Esophagus squamous epithelium (tissue), 5 donors: ENCODE measurements around the gene AFAP1L1. TPM values are rescaled to one million over a fixed set of nuclear protein-coding genes. Genes with fewer than 3 reads are reported as not detected.

Source experiments
- DNase-seq: peaks from one replicate; lab custom pipeline; 2025; lab: John Stamatoyannopoulos, UW
- H3K27ac ChIP-seq, 4 donors: fragments of 200-600 bp; sonication (generic); one replicate each; pipeline ENCODE4 v1.5.1; 2016 to 2019; ENCODE audit warnings: mild to moderate bottlenecking in 1 of 4
- H3K27me3 ChIP-seq, 4 donors: fragments of 200-600 bp; sonication (generic); 1 replicate in 3 of 4; 2 replicates in 1 of 4; pipeline versions ENCODE4 v1.5.1 to v1.6.0; 2017 to 2021; ENCODE audit warnings: antibody characterized with exemption in 1 of 4
- H3K36me3 ChIP-seq, 3 donors: fragments of 200-600 bp; sonication (generic); one replicate each; pipeline ENCODE4 v1.5.1; 2016 to 2019
- H3K4me1 ChIP-seq, 3 donors: fragments of 200-600 bp; sonication (generic); one replicate each; pipeline ENCODE4 v1.5.1; 2017 to 2019
- H3K4me3 ChIP-seq, 4 donors: fragments of 200-600 bp; sonication (generic); 1 replicate in 3 of 4; 2 replicates in 1 of 4; pipeline ENCODE4 v1.5.1; 2016 to 2019; ENCODE audit warnings: mild to moderate bottlenecking in 2 of 4, moderate library complexity in 1 of 4
- H3K9me3 ChIP-seq, 3 donors: fragments of 200-600 bp; sonication (generic); one replicate each; pipeline ENCODE4 v1.5.1; 2016 to 2019
- POLR2A ChIP-seq, 4 donors: fragments of 450-650 bp; IDR thresholded peaks; one replicate each; pipeline ENCODE4 v1.6.1; 2017; ENCODE audit warnings: antibody characterized with exemption in 4 of 4, mild to moderate bottlenecking in 4 of 4, moderate library complexity in 3 of 4
- WGBS, 2 donors: methylation state at CpG; one replicate each; pipeline ENCODE4 v1.1.5; 2018; 5-methylcytosine and 5-hydroxymethylcytosine counted together
- intact Hi-C: fragments of 100-400 bp; cut with DNase I; formaldehyde crosslinking; loops from one replicate; pipeline ENCODE4 v1.15.0; 2022
- total RNA-seq, 4 donors: library from RNA; depleted of rRNA; stranded (reverse); fragments of >200 nt; gene quantifications; one replicate each; pipeline ENCODE4 v1.1.0, GENCODE V29; 2016
- TF ChIP-seq, protein P1 (sequence below), 6 experiments: fragments of 450-650 bp in 4 of 6; fragments of 200-600 bp in 2 of 6; sonication (generic) in 2 of 6; IDR thresholded peaks; one replicate each; pipeline ENCODE4 v1.5.1; 2016 to 2019; ENCODE audit warnings: antibody characterized with exemption in 6 of 6, mild to moderate bottlenecking in 4 of 6, moderate library complexity in 4 of 6
- donor health status: DM: yes; HTN: yes; CAD: no.

Gene AFAP1L1
- total RNA-seq, 4 donors from 2014 or later: 2.8 to 14.5 (median 8.7) TPM

DNA sequence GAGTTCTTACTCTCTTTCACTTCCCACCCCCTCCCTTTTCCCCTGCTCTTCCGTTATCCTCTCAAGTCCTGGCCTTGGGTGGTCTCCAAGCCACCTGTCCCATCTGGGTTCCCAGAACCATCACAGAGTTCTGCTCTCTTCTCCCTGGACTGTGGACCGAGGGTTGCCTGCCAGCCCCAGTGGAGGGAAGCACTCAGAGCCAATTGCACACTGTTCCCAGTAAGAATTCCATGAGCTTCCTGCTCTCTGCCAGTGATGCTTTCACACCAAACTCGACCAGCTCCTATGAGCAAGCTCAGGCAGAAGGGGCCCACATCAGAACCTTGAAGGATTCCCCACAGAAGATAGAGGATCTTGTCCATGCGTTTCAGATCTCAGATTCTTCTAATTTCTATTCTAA lies 20.1 kb upstream of the AFAP1L1 start:
- WGBS, 2 donors: 73 to 81% methylated on average over 3 to 4 of the region's 4 CpGs
- TF ChIP-seq POLR2A (IDR thresholded peaks at IDR 0.05): no peak
- TF ChIP-seq, protein P1, sequence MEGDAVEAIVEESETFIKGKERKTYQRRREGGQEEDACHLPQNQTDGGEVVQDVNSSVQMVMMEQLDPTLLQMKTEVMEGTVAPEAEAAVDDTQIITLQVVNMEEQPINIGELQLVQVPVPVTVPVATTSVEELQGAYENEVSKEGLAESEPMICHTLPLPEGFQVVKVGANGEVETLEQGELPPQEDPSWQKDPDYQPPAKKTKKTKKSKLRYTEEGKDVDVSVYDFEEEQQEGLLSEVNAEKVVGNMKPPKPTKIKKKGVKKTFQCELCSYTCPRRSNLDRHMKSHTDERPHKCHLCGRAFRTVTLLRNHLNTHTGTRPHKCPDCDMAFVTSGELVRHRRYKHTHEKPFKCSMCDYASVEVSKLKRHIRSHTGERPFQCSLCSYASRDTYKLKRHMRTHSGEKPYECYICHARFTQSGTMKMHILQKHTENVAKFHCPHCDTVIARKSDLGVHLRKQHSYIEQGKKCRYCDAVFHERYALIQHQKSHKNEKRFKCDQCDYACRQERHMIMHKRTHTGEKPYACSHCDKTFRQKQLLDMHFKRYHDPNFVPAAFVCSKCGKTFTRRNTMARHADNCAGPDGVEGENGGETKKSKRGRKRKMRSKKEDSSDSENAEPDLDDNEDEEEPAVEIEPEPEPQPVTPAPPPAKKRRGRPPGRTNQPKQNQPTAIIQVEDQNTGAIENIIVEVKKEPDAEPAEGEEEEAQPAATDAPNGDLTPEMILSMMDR (IDR thresholded peaks at IDR 0.05): no peak
- no peaks in the 10 kb centered on the region for H3K27me3 ChIP-seq
- no peak overlapping the region for H3K4me3 ChIP-seq
- intact Hi-C loops: no loop called here
- no peaks in the 10 kb centered on the region for H3K9me3 ChIP-seq
- H3K36me3 ChIP-seq: peaks cover 0 to 69% (median 0%) of the 10 kb centered on the region in 3 donors
- no peak overlapping the region for H3K27ac ChIP-seq
- no peaks in the 10 kb centered on the region for H3K4me1 ChIP-seq
- no peak for DNase-seq

DNA sequence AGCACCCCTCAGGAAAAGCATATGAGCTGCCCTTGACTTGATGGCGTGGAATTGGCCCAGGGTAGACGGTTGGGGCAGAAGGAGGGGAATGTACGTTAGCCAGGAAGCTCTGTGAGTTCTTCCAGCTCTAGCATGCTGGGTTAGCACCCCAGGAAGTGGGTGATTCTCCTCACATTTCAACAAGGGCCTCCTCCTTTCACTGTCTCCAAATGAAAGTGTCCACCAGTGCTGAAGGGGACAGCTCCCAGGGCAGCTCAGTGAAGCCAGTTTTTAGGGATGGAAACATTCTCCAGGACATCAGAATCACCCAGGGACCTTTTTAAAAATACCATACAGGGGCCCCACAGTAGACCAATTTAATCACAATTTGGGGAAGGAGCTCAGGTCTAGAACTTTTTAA lies 17.2 kb upstream of the AFAP1L1 start:
- H3K4me1 ChIP-seq: no peaks in the 10 kb centered on the region
- 51 to 68% methylated on average over 3 of the region's 3 CpGs for WGBS, 2 donors
- no peaks in the 10 kb centered on the region for H3K27me3 ChIP-seq
- no peak for DNase-seq
- intact Hi-C loops: no loop called here
- TF ChIP-seq, protein P1 (IDR thresholded peaks at IDR 0.05): no peak
- no peak for TF ChIP-seq POLR2A (IDR thresholded peaks at IDR 0.05)
- H3K27ac ChIP-seq: no peak overlapping the region
- H3K4me3 ChIP-seq: no peak overlapping the region
- peaks cover 0 to 39% (median 0%) of the 10 kb centered on the region in 3 donors for H3K36me3 ChIP-seq
- H3K9me3 ChIP-seq: no peaks in the 10 kb centered on the region

- DNase-seq: no peak
- intact Hi-C loops: no loop called here
- Histone ChIP-seq H3K27me3 (peaks cover 0 to 3% (median 0%) of the 10 kb centered on the region in 4 donors), H3K4me3 (no peak overlapping the region), H3K4me1 (no peaks in the 10 kb centered on the region), H3K27ac (no peak overlapping the region), H3K9me3 (no peaks in the 10 kb centered on the region), H3K36me3 (peaks cover 0 to 20% (median 0%) of the 10 kb centered on the region in 3 donors)
- TF ChIP-seq POLR2A (IDR thresholded peaks at IDR 0.05): no peak
- TF ChIP-seq, protein P1 (IDR thresholded peaks at IDR 0.05): no peak
Measured at GRCh38 chr5:149256451-149256850, 15.2 kb upstream of the AFAP1L1 start.

- no peak for TF ChIP-seq POLR2A (IDR thresholded peaks at IDR 0.05)
- TF ChIP-seq, protein P1 (IDR thresholded peaks at IDR 0.05): no peak
- WGBS, 2 donors: 55 to 63% methylated on average over 1 of the region's 1 CpG
- Histone ChIP-seq H3K36me3 (peaks cover 0 to 13% (median 0%) of the 10 kb centered on the region in 3 donors), H3K9me3 (no peaks in the 10 kb centered on the region), H3K4me1 (no peaks in the 10 kb centered on the region), H3K27ac (no peak overlapping the region), H3K27me3 (peaks cover 0 to 7% (median 0%) of the 10 kb centered on the region in 4 donors), H3K4me3 (no peak overlapping the region)
- intact Hi-C loops: no loop called here
- DNase-seq: no peak
Measured at GRCh38 chr5:149257131-149257530, 14.5 kb upstream of the AFAP1L1 start.

GRCh38 chr5:149257889-149258705 lies 13.6 kb upstream of the AFAP1L1 start:
- H3K27ac ChIP-seq: no peak overlapping the region
- no peaks in the 10 kb centered on the region for H3K9me3 ChIP-seq
- no peak for TF ChIP-seq POLR2A (IDR thresholded peaks at IDR 0.05)
- TF ChIP-seq, protein P1 (IDR thresholded peaks at IDR 0.05): no peak
- H3K27me3 ChIP-seq: peaks cover 0 to 15% (median 0%) of the 10 kb centered on the region in 4 donors
- intact Hi-C loops: no loop called here
- no peak overlapping the region for H3K4me3 ChIP-seq
- no peaks in the 10 kb centered on the region for H3K4me1 ChIP-seq
- no peak for DNase-seq
- H3K36me3 ChIP-seq: peaks cover 0 to 6% (median 0%) of the 10 kb centered on the region in 3 donors
- 77 to 81% methylated on average over 8 of the region's 10 CpGs for WGBS, 2 donors
